HepG2 (cell line): Measurements from ENCODE around the gene DVL3. TPM values are rescaled to one million over a fixed set of nuclear protein-coding genes. Genes with fewer than 3 reads are reported as not detected.

ENCODE experiments used
- BORCS8-MEF2B ChIP-seq: sonication (generic); formaldehyde crosslinking; IDR thresholded peaks from 2 replicates; pipeline ENCODE4 v1.8.0; 2022; ENCODE audit warnings: mild to moderate bottlenecking, missing genetic modification reagents
- CEBPG ChIP-seq: IDR thresholded peaks from 2 replicates; pipeline ENCODE4 v1.6.1; 2016
- CEBPZ ChIP-seq: IDR thresholded peaks from 2 replicates; pipeline ENCODE4 v1.6.1; 2012; ENCODE audit warnings: low read length, improper control_type of control experiment
- GATAD2A ChIP-seq: IDR thresholded peaks from 2 replicates; pipeline ENCODE4 v1.6.1; 2016
- HES4 ChIP-seq: sonication (generic); formaldehyde crosslinking; IDR thresholded peaks from 2 replicates; pipeline ENCODE4 v1.9.0; 2021; ENCODE audit warnings: mild to moderate bottlenecking, missing genetic modification reagents, borderline replicate concordance
- HHEX ChIP-seq: IDR thresholded peaks from 2 replicates; pipeline ENCODE4 v1.6.1; 2016; ENCODE audit warnings: control low read depth
- LCORL ChIP-seq, 2 experiments: fragments of 450-650 bp in 1 of 2; sonication (generic) in 1 of 2; formaldehyde crosslinking in 1 of 2; IDR thresholded peaks; 2 replicates each; pipeline versions ENCODE4 v1.5.0 to v1.6.1; 2017 to 2020; ENCODE audit warnings: antibody characterized with exemption in 1 of 2, missing genetic modification reagents in 1 of 2
- MTF2 ChIP-seq: sonication (generic); formaldehyde crosslinking; IDR thresholded peaks from 2 replicates; pipeline ENCODE4 v1.5.0; 2020; ENCODE audit warnings: missing genetic modification reagents, borderline replicate concordance
- MYNN ChIP-seq: sonication (generic); formaldehyde crosslinking; IDR thresholded peaks from 2 replicates; pipeline ENCODE4 v1.4.0; 2020; ENCODE audit warnings: mild to moderate bottlenecking, low read depth, missing genetic modification reagents
- SAP130 ChIP-seq: IDR thresholded peaks from 2 replicates; pipeline ENCODE4 v1.6.1; 2016; ENCODE audit warnings: low read depth
- TBX3 ChIP-seq: fragments of 450-650 bp; IDR thresholded peaks from 2 replicates; pipeline ENCODE4 v1.6.1; 2017; ENCODE audit warnings: antibody characterized with exemption, mild to moderate bottlenecking, inconsistent platforms, borderline replicate concordance
- TGIF2 ChIP-seq: IDR thresholded peaks from 2 replicates; pipeline ENCODE4 v1.6.1; 2016; ENCODE audit warnings: control low read depth, missing compliant biosample characterization
- ZBTB4 ChIP-seq: sonication (generic); formaldehyde crosslinking; IDR thresholded peaks from 2 replicates; pipeline ENCODE4 v1.4.0; 2020; ENCODE audit warnings: missing genetic modification reagents, mild to moderate bottlenecking, borderline replicate concordance
- ZEB1 ChIP-seq: IDR thresholded peaks from 2 replicates; pipeline ENCODE4 v1.6.1; 2012; ENCODE audit warnings: mild to moderate bottlenecking, low read depth, inconsistent platforms; ENCODE audit not compliant: insufficient replicate concordance
- ZNF451 ChIP-seq: sonication (generic); formaldehyde crosslinking; IDR thresholded peaks from 2 replicates; pipeline ENCODE4 v1.5.0; 2020; ENCODE audit warnings: mild to moderate bottlenecking, missing genetic modification reagents
- ZNF687 ChIP-seq: sonication (generic); formaldehyde crosslinking; IDR thresholded peaks from 2 replicates; pipeline ENCODE4 v1.5.1; 2020; ENCODE audit warnings: mild to moderate bottlenecking, missing genetic modification reagents, moderate library complexity
- ZNF7 ChIP-seq: IDR thresholded peaks from 2 replicates; pipeline ENCODE4 v1.6.1; 2016; ENCODE audit warnings: missing biosample characterization, missing genetic modification reagents
- ZNF773 ChIP-seq: sonication (generic); formaldehyde crosslinking; IDR thresholded peaks from 2 replicates; pipeline ENCODE4 v1.4.0; 2020; ENCODE audit warnings: missing genetic modification reagents, borderline replicate concordance
- polyA plus RNA-seq, 8 experiments: library from polyadenylated mRNA; depleted of rRNA in 3 of 8; stranded (reverse) in 7 of 8; unstranded in 1 of 8; fragments of >200 nt; fragmentation: Illumina TruSeq in 4 of 8; extraction: Trizol in 4 of 8; gene quantifications; 2 replicates each; pipeline versions ENCODE4 v1.2.1 to v1.2.3, GENCODE V29; 2011 to 2016; ENCODE audit warnings: low read depth in 4 of 8, missing spikeins in 1 of 8, mixed read lengths in 1 of 8; ENCODE audit not compliant: insufficient read depth in 1 of 8
- total RNA-seq, 5 experiments: library from RNA; depleted of rRNA; stranded (reverse); fragments of >200 nt; fragmentation: Illumina TruSeq; extraction: Trizol; gene quantifications; 2 replicates each; pipeline ENCODE4 v1.2.3, GENCODE V29; 2016; ENCODE audit warnings: low read depth in 1 of 5

DVL3 gene
- total and polyA plus RNA-seq, 2 of the 13 experiments (the other 11 are each of a cell fraction or from before 2014, with no cell fraction given) = 29.0 to 36.1 TPM

GRCh38 chr3:184156522-184156955 lies 1.4 kb downstream of the DVL3 start (continued):
- TF ChIP-seq CEBPZ (no peak), MTF2 (CRISPR knock-in tag) (no peak), ZBTB4 (CRISPR knock-in tag) (no peak), HHEX (CRISPR knock-in tag) (no peak), ZEB1 (peak; percentile 10), TBX3 (no peak), GATAD2A (CRISPR knock-in tag) (peak; percentile 35; the same call in 1 of the 2 replicates), ZNF773 (CRISPR knock-in tag) (no peak), TGIF2 (CRISPR knock-in tag) (peak; percentile 36; the same call in 1 of the 2 replicates), CEBPG (CRISPR knock-in tag) (no peak), ZNF7 (CRISPR knock-in tag) (no peak), SAP130 (peak; percentile 76), MYNN (CRISPR knock-in tag) (no peak), HES4 (CRISPR knock-in tag) (no peak), ZNF451 (CRISPR knock-in tag) (no peak), BORCS8-MEF2B (CRISPR knock-in tag) (peak; percentile 28; the same call in 1 of the 2 replicates), ZNF687 (CRISPR knock-in tag) (peak; percentile 76), LCORL (IDR thresholded peaks at IDR 0.05) (no peak), LCORL (CRISPR knock-in tag; IDR thresholded peaks at IDR 0.05) (peak; percentile 37; the same call in 1 of the 2 replicates)
